Keratinocyte (primary cell): ENCODE measurements around the gene SCRN1. TPM values are rescaled to one million over a fixed set of nuclear protein-coding genes. Genes with fewer than 3 reads are reported as not detected.

Experiments
- DNase-seq: peaks from one replicate; pipeline ENCODE4 v3.0.0-alpha.2; 2011; ENCODE audit warnings: low read depth, missing footprints, low spot score
- FAIRE-seq: peaks from 2 replicates; lab custom pipeline; 2011; peaks lifted over from hg19 to GRCh38; lab: Jason Lieb, UNC
- H2AFZ ChIP-seq: 2 replicates; pipeline ENCODE4 v1.6.0; 2012; ENCODE audit warnings: low read length, control low read depth, inconsistent platforms; ENCODE audit not compliant: control insufficient read depth
- H3K27ac ChIP-seq: 2 replicates; pipeline ENCODE4 v1.5.1; 2011; ENCODE audit warnings: low read length; ENCODE audit not compliant: control insufficient read depth, insufficient read depth
- H3K27me3 ChIP-seq: 3 replicates; pipeline ENCODE4 v1.6.0; 2011; ENCODE audit warnings: low read length; ENCODE audit not compliant: control insufficient read depth, insufficient read depth; ENCODE audit errors: extremely low read depth
- H3K36me3 ChIP-seq, 2 experiments: 2 replicates in 1 of 2; 3 replicates in 1 of 2; pipeline ENCODE4 v1.5.1; 2011; ENCODE audit warnings: low read length in 2 of 2, mild to moderate bottlenecking in 1 of 2; ENCODE audit not compliant: control insufficient read depth in 2 of 2, insufficient read depth in 2 of 2; ENCODE audit errors: extremely low read depth in 1 of 2
- H3K4me1 ChIP-seq: 3 replicates; pipeline ENCODE4 v1.5.1; 2011; ENCODE audit warnings: low read length; ENCODE audit not compliant: control insufficient read depth, insufficient read depth; ENCODE audit errors: extremely low read depth
- H3K4me2 ChIP-seq: 3 replicates; pipeline ENCODE4 v1.6.0; 2011; ENCODE audit warnings: low read depth, low read length; ENCODE audit not compliant: control insufficient read depth, insufficient read depth; ENCODE audit errors: extremely low read depth
- H3K4me3 ChIP-seq, 3 experiments: fragments of 200-600 bp in 1 of 3; sonication (generic) in 1 of 3; 2 replicates in 2 of 3; 3 replicates in 1 of 3; pipeline ENCODE4 v1.5.1; 2011 to 2016; ENCODE audit warnings: low read length in 3 of 3, mild to moderate bottlenecking in 3 of 3, control low read depth in 2 of 3, inconsistent platforms in 1 of 3, low read depth in 1 of 3, mixed read lengths in 1 of 3, mixed run types in 1 of 3, moderate library complexity in 1 of 3; ENCODE audit not compliant: control insufficient read depth in 2 of 3, insufficient read depth in 2 of 3; ENCODE audit errors: extremely low read depth in 1 of 3
- H3K79me2 ChIP-seq: 2 replicates; pipeline ENCODE4 v1.6.0; 2012; ENCODE audit warnings: low read length; ENCODE audit not compliant: control insufficient read depth, insufficient read depth
- H3K9ac ChIP-seq: 3 replicates; pipeline ENCODE4 v1.6.0; 2011; ENCODE audit warnings: low read length; ENCODE audit not compliant: control insufficient read depth, insufficient read depth; ENCODE audit errors: extremely low read depth
- H3K9me1 ChIP-seq: 3 replicates; pipeline ENCODE4 v1.6.0; 2011; ENCODE audit warnings: low read length; ENCODE audit not compliant: control insufficient read depth, insufficient read depth; ENCODE audit errors: extremely low read depth
- H3K9me3 ChIP-seq: 2 replicates; pipeline ENCODE4 v1.5.1; 2012; ENCODE audit warnings: low read depth, low read length; ENCODE audit not compliant: control insufficient read depth
- H4K20me1 ChIP-seq: 3 replicates; pipeline ENCODE4 v1.6.0; 2011; ENCODE audit warnings: low read length; ENCODE audit not compliant: control insufficient read depth, insufficient read depth; ENCODE audit errors: extremely low read depth
- EZH2 ChIP-seq: IDR thresholded peaks from one replicate; pipeline ENCODE4 v1.6.1; 2012; ENCODE audit warnings: inconsistent platforms, mild to moderate bottlenecking, low read length, moderate library complexity
- dilution Hi-C: fragments of 300-500 bp; cut with MboI; formaldehyde crosslinking; loops from one replicate; pipeline ENCODE4 v1.7.0; 2020; ENCODE audit warnings: low sequenced_read_pairs; ENCODE audit not compliant: extremely low pct_ligation_motif_present
- polyA plus RNA-seq, 5 experiments: library from polyadenylated mRNA; depleted of rRNA in 3 of 5; stranded (reverse) in 3 of 5; stranded (forward) in 1 of 5; unstranded in 1 of 5; fragments of >200 nt; gene quantifications; 1 replicate in 1 of 5; 2 replicates in 3 of 5; 3 replicates in 1 of 5; pipeline versions ENCODE4 v1.2.1 to v1.2.3, GENCODE V29; 2011 to 2012; ENCODE audit warnings: missing spikeins in 2 of 5, low read depth in 1 of 5, low replicate concordance in 1 of 5
- TF ChIP-seq, protein P1 (sequence below), 3 experiments: IDR thresholded peaks in 1 of 3; conservative IDR thresholded peaks in 1 of 3; optimal IDR thresholded peaks in 1 of 3; 2 replicates in 2 of 3; 3 replicates in 1 of 3; pipeline versions ENCODE3 to v1.5.1; 2011; ENCODE audit warnings: low read length in 3 of 3, mild to moderate bottlenecking in 3 of 3, moderate library complexity in 2 of 3, control low read depth in 1 of 3, inconsistent platforms in 1 of 3; ENCODE audit not compliant: insufficient read depth in 2 of 3; ENCODE audit errors: extremely low read depth in 1 of 3

Gene SCRN1
- polyA plus RNA-seq, 1 donor (not counting 4 experiments of a cell fraction or from before 2014, with no cell fraction given) = 52.3 TPM

DNA sequence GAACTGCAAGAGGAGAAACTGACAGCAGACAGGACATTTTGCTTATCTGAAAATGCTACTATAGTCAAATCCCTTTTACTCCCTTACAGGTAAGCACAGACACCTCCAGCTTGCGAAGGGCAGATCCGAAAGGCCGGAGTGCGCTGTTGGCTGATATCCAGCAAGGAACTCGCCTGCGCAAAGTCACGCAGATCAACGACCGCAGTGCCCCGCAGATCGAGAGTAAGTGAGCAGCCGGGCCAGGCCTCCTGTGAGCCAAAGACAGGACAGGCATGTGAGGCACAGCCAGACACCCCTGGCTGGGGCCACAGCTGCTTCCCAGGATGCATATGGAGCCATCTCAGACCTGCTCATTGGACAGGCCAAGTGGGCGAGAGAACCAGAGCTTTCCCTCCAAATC, 113.9 kb downstream of the SCRN1 start:
- Histone ChIP-seq H3K27me3 (no peaks in the 10 kb centered on the region), H3K4me2 (no peak overlapping the region), H4K20me1 (no peaks in the 10 kb centered on the region), H3K36me3 (no peaks in the 10 kb centered on the region), H3K4me3 (no peak overlapping the region), H3K79me2 (no peaks in the 10 kb centered on the region), H3K4me1 (no peaks in the 10 kb centered on the region), H3K9me1 (no peaks in the 10 kb centered on the region), H3K9me3 (no peaks in the 10 kb centered on the region), H3K9ac (no peak overlapping the region), H3K27ac (no peak overlapping the region), H2AFZ (no peak overlapping the region)
- FAIRE-seq = no peak
- dilution Hi-C loops = no loop called here
- TF ChIP-seq EZH2 = no peak
- TF ChIP-seq, protein P1, sequence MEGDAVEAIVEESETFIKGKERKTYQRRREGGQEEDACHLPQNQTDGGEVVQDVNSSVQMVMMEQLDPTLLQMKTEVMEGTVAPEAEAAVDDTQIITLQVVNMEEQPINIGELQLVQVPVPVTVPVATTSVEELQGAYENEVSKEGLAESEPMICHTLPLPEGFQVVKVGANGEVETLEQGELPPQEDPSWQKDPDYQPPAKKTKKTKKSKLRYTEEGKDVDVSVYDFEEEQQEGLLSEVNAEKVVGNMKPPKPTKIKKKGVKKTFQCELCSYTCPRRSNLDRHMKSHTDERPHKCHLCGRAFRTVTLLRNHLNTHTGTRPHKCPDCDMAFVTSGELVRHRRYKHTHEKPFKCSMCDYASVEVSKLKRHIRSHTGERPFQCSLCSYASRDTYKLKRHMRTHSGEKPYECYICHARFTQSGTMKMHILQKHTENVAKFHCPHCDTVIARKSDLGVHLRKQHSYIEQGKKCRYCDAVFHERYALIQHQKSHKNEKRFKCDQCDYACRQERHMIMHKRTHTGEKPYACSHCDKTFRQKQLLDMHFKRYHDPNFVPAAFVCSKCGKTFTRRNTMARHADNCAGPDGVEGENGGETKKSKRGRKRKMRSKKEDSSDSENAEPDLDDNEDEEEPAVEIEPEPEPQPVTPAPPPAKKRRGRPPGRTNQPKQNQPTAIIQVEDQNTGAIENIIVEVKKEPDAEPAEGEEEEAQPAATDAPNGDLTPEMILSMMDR (optimal IDR thresholded peaks at IDR 0.05 in 1 of 3, IDR thresholded peaks at IDR 0.05 in 1 of 3, conservative IDR thresholded peaks at IDR 0.05 in 1 of 3; ENCODE audit: extremely low read depth in 1 of 3, insufficient read depth in 2 of 3, low read length in 3 of 3) = no peak
- no peak for DNase-seq

DNA sequence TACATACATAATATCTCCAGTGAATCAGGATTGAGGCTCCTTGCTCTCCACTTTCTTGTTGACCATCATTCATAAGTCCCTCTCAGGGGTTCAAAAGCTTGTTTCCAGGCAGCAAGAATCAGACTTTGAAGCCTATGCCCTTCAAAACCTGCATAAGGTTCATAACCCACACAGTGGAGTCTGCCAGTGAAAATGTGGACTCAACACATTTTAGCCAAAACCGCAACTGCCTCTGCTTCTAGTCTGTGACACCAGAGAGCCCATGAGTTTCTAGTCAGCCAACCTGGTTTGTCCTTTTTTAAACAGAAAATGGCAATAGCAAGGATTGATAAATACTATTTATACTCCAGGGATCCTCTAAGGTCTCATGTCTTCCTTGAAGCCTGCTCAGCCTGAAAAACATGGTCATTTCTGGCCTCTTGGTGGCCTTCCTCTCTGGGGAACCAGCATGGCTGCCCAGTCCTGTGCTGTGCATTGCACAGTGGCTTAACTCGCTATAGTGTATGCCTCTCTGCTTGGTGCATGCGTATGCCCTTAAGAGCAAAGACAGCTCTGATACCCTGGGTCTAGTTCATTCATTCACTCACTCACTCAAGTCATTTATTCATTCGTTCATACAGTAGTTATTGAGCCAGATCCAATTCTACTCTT, 115.8 kb downstream of the SCRN1 start:
- H3K4me1 ChIP-seq = no peaks in the 10 kb centered on the region
- TF ChIP-seq, protein P1 (optimal IDR thresholded peaks at IDR 0.05 in 1 of 3, IDR thresholded peaks at IDR 0.05 in 1 of 3, conservative IDR thresholded peaks at IDR 0.05 in 1 of 3; ENCODE audit: extremely low read depth in 1 of 3, insufficient read depth in 2 of 3, low read length in 3 of 3) = no peak
- TF ChIP-seq EZH2 = no peak
- H3K9me1 ChIP-seq = no peaks in the 10 kb centered on the region
- dilution Hi-C loops = no loop called here
- H3K4me2 ChIP-seq = no peak overlapping the region
- no peak overlapping the region for H3K27ac ChIP-seq
- no peak overlapping the region for H3K9ac ChIP-seq
- H3K36me3 ChIP-seq = no peaks in the 10 kb centered on the region
- H3K27me3 ChIP-seq = no peaks in the 10 kb centered on the region
- H3K79me2 ChIP-seq = no peaks in the 10 kb centered on the region
- no peak overlapping the region for H3K4me3 ChIP-seq
- no peaks in the 10 kb centered on the region for H4K20me1 ChIP-seq
- H3K9me3 ChIP-seq = no peaks in the 10 kb centered on the region
- DNase-seq (no peak), FAIRE-seq (no peak)
- no peak overlapping the region for H2AFZ ChIP-seq
